ENCODE data around the gene MRPS14. TPM values are rescaled to one million over a fixed set of nuclear protein-coding genes. Genes with fewer than 3 reads are reported as not detected.

Gene MRPS14
- total and polyA plus RNA-seq, 9 of the 15 experiments (the other 6 are each of a cell fraction or from before 2014, with no cell fraction given), result 38.1 to 231 (median 54.9) TPM

DNA sequence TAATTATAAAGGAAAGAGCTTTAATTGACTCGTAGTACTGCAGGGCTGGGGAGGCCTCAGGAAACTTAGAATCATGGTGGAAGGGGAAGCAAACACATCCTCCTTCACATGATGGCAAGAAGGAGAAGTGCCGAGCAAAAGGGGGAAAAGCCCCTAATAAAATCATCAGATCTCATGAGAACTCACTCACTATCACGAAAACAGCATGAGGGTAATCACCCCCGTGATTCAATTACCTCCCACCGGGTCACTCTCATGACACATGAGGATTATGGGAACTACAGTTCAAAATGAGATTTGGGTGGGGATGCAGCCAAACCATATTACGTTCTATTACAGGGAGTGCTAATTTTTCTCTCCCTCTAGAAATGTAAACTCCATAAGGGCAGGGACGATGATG, 14.2 kb upstream of the MRPS14 start (continued):
- TF ChIP-seq JUND (IDR thresholded peaks at IDR 0.05; ENCODE audit: borderline replicate concordance, low read depth, low read length) (no peak), JUND (tag; IDR thresholded peaks at IDR 0.05; ENCODE audit: borderline replicate concordance, low read depth, low read length) (no peak), CHD4 (IDR thresholded peaks at IDR 0.05; ENCODE audit: insufficient read depth, insufficient replicate concordance, low read depth, low read length, poor library complexity, severe bottlenecking) (no peak), FOSL1 (tag; conservative IDR thresholded peaks at IDR 0.05) (no peak)

DNA sequence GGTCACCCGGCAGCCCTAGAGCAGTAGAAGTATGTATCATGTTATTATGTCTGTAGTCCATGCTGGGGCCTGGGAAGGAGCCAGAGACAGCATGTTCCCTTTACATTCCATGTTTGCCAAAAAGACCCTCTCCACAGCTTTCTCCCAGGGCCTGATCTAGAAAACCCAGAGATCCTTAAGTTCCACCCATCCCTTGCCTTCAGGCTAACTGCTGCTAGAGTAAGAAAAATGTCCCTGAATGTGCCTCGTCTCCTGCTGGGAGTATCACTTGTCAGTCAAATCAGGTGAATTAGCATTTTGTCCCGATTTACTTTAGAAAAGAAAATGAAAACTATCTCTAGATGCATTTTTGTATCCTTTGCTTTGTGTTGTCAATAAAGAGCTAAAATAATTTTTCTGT, 13.3 kb upstream of the MRPS14 start:
- Histone ChIP-seq H3K4me3 (no peak overlapping the region), H3K36me3 (ENCODE audit: control insufficient read depth, insufficient read depth, low read length) (no peaks in the 10 kb centered on the region), H2AFZ (ENCODE audit: low read depth, low read length) (no peak overlapping the region), H3K9me3 (replicated peaks; ENCODE audit: control insufficient read depth, insufficient read depth, low read depth, low read length) (no peaks in the 10 kb centered on the region), H4K20me1 (replicated peaks; ENCODE audit: control insufficient read depth, insufficient read depth, low read length) (no peaks in the 10 kb centered on the region; the same call in 1 of the 2 replicates), H3K79me2 (ENCODE audit: control insufficient read depth, insufficient read depth, low read length) (no peaks in the 10 kb centered on the region), H3K27me3 (ENCODE audit: control insufficient read depth in 2 of 2, insufficient read depth in 2 of 2, low read length in 2 of 2) (peaks cover 47 to 55% of the 10 kb centered on the region in 2 experiments), H3K4me2 (ENCODE audit: insufficient read depth, low read length) (no peak overlapping the region), H3K4me1 (replicated peaks in 1 of 2; ENCODE audit: control insufficient read depth in 2 of 2, insufficient read depth in 2 of 2, low read length in 2 of 2) (no peaks in the 10 kb centered on the region), H3K9ac (ENCODE audit: insufficient read depth in 1 of 2, low read depth in 2 of 2, low read length in 2 of 2) (no peak overlapping the region), H3K27ac (ENCODE audit: extremely low read depth, low read depth, low read length) (no peak overlapping the region), H3K9me1 (ENCODE audit: control insufficient read depth, insufficient read depth, low read length) (no peaks in the 10 kb centered on the region)
- ChIA-PET CTCF (ENCODE audit: low intra/inter-chr PET ratio) (no interaction called here), POLR2A (interaction anchor here (1.0 kb wide), 2 partner anchors 13 to 23 kb away, joined by 3 read pairs; partner anchors contain the start of gene MRPS14)
- DNase-seq (ENCODE audit: extremely low read depth in 1 of 4, low spot score in 3 of 4), result no peak
- no peak for ATAC-seq
- in situ Hi-C loops (cut with MboI) (no loop called here), intact Hi-C loops (cut with micrococcal nuclease) (no loop called here)
- TF ChIP-seq SPI1 (IDR thresholded peaks at IDR 0.05; ENCODE audit: borderline replicate concordance, low read depth, low read length), result no peak
- no peak for TF ChIP-seq YBX1 (IDR thresholded peaks at IDR 0.05)
- no peak for TF ChIP-seq CBX8 (IDR thresholded peaks at IDR 0.05; ENCODE audit: borderline replicate concordance, extremely low read depth, low read depth, low read length, poor library complexity, severe bottlenecking)
- no peak for TF ChIP-seq TAL1 (IDR thresholded peaks at IDR 0.05)
- TF ChIP-seq YY1 (IDR thresholded peaks at IDR 0.05; ENCODE audit: borderline replicate concordance in 1 of 3, control insufficient read depth in 1 of 3, extremely low read depth in 1 of 3, insufficient read depth in 3 of 3, insufficient read length in 1 of 3, insufficient replicate concordance in 2 of 3, low read depth in 1 of 3, low read length in 2 of 3), result no peak
- TF ChIP-seq CHCHD3 (CRISPR knock-in tag; IDR thresholded peaks at IDR 0.05), result no peak
- TF ChIP-seq, protein P1, sequence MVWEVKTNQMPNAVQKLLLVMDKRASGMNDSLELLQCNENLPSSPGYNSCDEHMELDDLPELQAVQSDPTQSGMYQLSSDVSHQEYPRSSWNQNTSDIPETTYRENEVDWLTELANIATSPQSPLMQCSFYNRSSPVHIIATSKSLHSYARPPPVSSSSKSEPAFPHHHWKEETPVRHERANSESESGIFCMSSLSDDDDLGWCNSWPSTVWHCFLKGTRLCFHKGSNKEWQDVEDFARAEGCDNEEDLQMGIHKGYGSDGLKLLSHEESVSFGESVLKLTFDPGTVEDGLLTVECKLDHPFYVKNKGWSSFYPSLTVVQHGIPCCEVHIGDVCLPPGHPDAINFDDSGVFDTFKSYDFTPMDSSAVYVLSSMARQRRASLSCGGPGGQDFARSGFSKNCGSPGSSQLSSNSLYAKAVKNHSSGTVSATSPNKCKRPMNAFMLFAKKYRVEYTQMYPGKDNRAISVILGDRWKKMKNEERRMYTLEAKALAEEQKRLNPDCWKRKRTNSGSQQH (CRISPR knock-in tag; IDR thresholded peaks at IDR 0.05), result no peak
- no peak for TF ChIP-seq SMC3 (conservative IDR thresholded peaks at IDR 0.05; ENCODE audit: insufficient read depth, low read depth, low read length)
- TF ChIP-seq, protein P2, sequence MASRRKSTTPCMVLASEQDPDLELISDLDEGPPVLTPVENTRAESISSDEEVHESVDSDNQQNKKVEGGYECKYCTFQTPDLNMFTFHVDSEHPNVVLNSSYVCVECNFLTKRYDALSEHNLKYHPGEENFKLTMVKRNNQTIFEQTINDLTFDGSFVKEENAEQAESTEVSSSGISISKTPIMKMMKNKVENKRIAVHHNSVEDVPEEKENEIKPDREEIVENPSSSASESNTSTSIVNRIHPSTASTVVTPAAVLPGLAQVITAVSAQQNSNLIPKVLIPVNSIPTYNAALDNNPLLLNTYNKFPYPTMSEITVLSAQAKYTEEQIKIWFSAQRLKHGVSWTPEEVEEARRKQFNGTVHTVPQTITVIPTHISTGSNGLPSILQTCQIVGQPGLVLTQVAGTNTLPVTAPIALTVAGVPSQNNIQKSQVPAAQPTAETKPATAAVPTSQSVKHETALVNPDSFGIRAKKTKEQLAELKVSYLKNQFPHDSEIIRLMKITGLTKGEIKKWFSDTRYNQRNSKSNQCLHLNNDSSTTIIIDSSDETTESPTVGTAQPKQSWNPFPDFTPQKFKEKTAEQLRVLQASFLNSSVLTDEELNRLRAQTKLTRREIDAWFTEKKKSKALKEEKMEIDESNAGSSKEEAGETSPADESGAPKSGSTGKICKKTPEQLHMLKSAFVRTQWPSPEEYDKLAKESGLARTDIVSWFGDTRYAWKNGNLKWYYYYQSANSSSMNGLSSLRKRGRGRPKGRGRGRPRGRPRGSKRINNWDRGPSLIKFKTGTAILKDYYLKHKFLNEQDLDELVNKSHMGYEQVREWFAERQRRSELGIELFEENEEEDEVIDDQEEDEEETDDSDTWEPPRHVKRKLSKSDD (conservative IDR thresholded peaks at IDR 0.05; ENCODE audit: low read length), result no peak
- TF ChIP-seq, protein P3, sequence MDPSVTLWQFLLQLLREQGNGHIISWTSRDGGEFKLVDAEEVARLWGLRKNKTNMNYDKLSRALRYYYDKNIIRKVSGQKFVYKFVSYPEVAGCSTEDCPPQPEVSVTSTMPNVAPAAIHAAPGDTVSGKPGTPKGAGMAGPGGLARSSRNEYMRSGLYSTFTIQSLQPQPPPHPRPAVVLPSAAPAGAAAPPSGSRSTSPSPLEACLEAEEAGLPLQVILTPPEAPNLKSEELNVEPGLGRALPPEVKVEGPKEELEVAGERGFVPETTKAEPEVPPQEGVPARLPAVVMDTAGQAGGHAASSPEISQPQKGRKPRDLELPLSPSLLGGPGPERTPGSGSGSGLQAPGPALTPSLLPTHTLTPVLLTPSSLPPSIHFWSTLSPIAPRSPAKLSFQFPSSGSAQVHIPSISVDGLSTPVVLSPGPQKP (CRISPR knock-in tag; IDR thresholded peaks at IDR 0.05), result no peak
- no peak for TF ChIP-seq ZNF347 (CRISPR knock-in tag; IDR thresholded peaks at IDR 0.05; ENCODE audit: low read depth)
- FAIRE-seq, result no peak
- WGBS (ENCODE audit: insufficient coverage, low coverage, missing lambda C conversion rate), result 0% methylated on average over 3 of the region's 3 CpGs
- BruUV-seq (replicated peaks), result no TSS peak

Measured in K562 (cell line).